ENCODE results near the gene MAEA. TPM values are rescaled to one million over a fixed set of nuclear protein-coding genes. Genes with fewer than 3 reads are reported as not detected.
A peak's percentile ranks its signal among the peaks of the same experiment; 100 is the strongest.

The MAEA gene
- total and polyA plus RNA-seq, 2 of the 8 experiments (the other 6 are each of a cell fraction or from before 2014, with no cell fraction given), result 75.8 to 133 TPM

DNA sequence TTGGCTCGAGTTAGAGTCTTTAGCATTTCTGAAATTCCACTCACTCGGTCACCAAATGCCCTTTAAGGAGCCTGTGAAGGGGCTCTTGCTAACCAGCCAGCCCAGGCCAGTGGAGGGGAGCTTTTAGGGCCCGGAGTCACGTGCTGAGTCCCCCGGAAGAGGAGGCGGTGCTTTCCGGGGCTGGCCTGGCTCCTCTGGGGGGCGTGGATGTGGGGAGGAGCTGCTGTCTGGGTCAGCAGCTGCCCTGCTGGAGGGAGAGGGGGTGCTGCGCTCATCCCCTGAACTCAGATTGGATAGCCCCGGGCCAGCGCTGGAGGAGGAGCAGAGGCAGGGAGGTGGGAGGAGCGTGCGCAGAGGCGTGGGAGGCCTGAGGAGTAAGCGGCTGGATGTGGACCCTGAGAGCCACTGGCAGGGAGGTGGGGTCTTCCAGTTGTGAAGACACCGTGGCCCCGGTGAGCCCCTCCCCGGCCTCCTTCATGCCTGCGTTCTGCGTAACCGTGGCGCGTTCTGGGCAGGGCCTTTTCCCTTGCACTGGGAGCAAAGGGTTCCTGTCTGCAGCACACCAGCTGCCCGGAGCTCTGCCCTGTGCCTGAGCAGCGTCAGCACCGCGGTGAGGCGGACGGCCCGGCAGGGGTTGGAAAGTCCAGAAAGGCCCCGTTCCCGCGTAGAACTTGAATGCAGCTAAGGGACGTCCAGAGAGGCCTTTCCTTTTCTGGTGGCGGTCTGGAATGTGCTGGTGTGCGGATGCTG lies 19.7 kb downstream of the MAEA start (continued):
- TF ChIP-seq CHD2 (IDR thresholded peaks at IDR 0.05; ENCODE audit: low read length) (no peak), SIN3A (conservative IDR thresholded peaks at IDR 0.05 in 1 of 2, IDR thresholded peaks at IDR 0.05 in 1 of 2; ENCODE audit: low read depth in 1 of 2, low read length in 2 of 2) (no peak), ASH2L (IDR thresholded peaks at IDR 0.05; ENCODE audit: low read length) (peak; percentile 22), EP300 (IDR thresholded peaks at IDR 0.05; ENCODE audit: borderline replicate concordance in 1 of 2, low read depth in 2 of 2, low read length in 2 of 2) (peak in 1 of 2 experiments; percentile 76; a peak in 1 of 3 replicates), POU5F1 (IDR thresholded peaks at IDR 0.05; ENCODE audit: low read depth, low read length) (no peak), EGR1 (IDR thresholded peaks at IDR 0.05; ENCODE audit: borderline replicate concordance, low read depth, low read length) (peak; percentile 82), SP1 (IDR thresholded peaks at IDR 0.05; ENCODE audit: low read depth, low read length) (0 out of 2 replicates have a peak, but pooled peaks have one; percentile 49), PHF8 (conservative IDR thresholded peaks at IDR 0.05; ENCODE audit: low read depth, low read length) (0 out of 2 replicates have a peak, but pooled peaks have one; percentile 2), CHD7 (IDR thresholded peaks at IDR 0.05; ENCODE audit: insufficient replicate concordance, low read length) (no peak)

Measured in H1 (cell line).